Esophagus muscularis mucosa (tissue), 4 donors: ENCODE results near the gene BCAT1. TPM values are rescaled to one million over a fixed set of nuclear protein-coding genes. Genes with fewer than 3 reads are reported as not detected.
A peak's percentile ranks its signal among the peaks of the same experiment; 100 is the strongest.

Source experiments
- DNase-seq: peaks from one replicate; pipeline ENCODE4 v3.0.0-alpha.2; 2017; ENCODE audit errors: extremely low spot score
- H3K27ac ChIP-seq, 4 donors: fragments of 200-600 bp; sonication (generic); replicated peaks in 1 of 4; 1 replicate in 3 of 4; 2 replicates in 1 of 4; pipeline ENCODE4 v1.5.1; 2016 to 2019; ENCODE audit warnings: mild to moderate bottlenecking in 1 of 4
- H3K27me3 ChIP-seq, 4 donors: fragments of 200-600 bp; sonication (generic); one replicate each; pipeline versions ENCODE4 v1.5.1 to v1.6.0; 2016 to 2019
- H3K36me3 ChIP-seq, 4 donors: fragments of 200-600 bp; sonication (generic); one replicate each; pipeline ENCODE4 v1.5.1; 2016 to 2019
- H3K4me1 ChIP-seq, 4 donors: fragments of 200-600 bp; sonication (generic); one replicate each; pipeline ENCODE4 v1.5.1; 2016 to 2019
- H3K4me3 ChIP-seq, 4 donors: fragments of 200-600 bp; sonication (generic); 1 replicate in 2 of 4; 2 replicates in 2 of 4; pipeline ENCODE4 v1.5.1; 2016 to 2019; ENCODE audit warnings: mild to moderate bottlenecking in 4 of 4, moderate library complexity in 1 of 4
- H3K9me3 ChIP-seq, 4 donors: fragments of 200-600 bp; sonication (generic); 1 replicate in 3 of 4; 2 replicates in 1 of 4; pipeline ENCODE4 v1.5.1; 2016 to 2019
- CTCF ChIP-seq, 3 experiments: fragments of 200-600 bp in 2 of 3; fragments of 450-650 bp in 1 of 3; sonication (generic) in 2 of 3; IDR thresholded peaks; one replicate each; pipeline ENCODE4 v1.5.1; 2017 to 2019; ENCODE audit warnings: antibody characterized with exemption in 3 of 3, mild to moderate bottlenecking in 2 of 3, moderate library complexity in 1 of 3
- EP300 ChIP-seq: sonication (generic); formaldehyde crosslinking; IDR thresholded peaks from one replicate; pipeline ENCODE4 v1.6.1; 2017; ENCODE audit warnings: antibody characterized with exemption
- POLR2A ChIP-seq: fragments of 450-650 bp; IDR thresholded peaks from one replicate; pipeline ENCODE4 v1.6.1; 2017; ENCODE audit warnings: antibody characterized with exemption, moderate library complexity, mild to moderate bottlenecking, low read depth
- POLR2AphosphoS5 ChIP-seq, 2 donors: sonication (generic); formaldehyde crosslinking; IDR thresholded peaks; one replicate each; pipeline ENCODE4 v1.6.1; 2017; ENCODE audit warnings: antibody characterized with exemption in 2 of 2
- WGBS: methylation state at CpG from one replicate; pipeline ENCODE4 v1.1.5; 2018; 5-methylcytosine and 5-hydroxymethylcytosine counted together
- intact Hi-C: fragments of 100-400 bp; cut with DNase I; formaldehyde crosslinking; loops from one replicate; pipeline ENCODE4 v1.15.1; 2023
- total RNA-seq, 4 donors: library from RNA; depleted of rRNA; stranded (reverse); fragments of >200 nt; gene quantifications; one replicate each; pipeline versions ENCODE4 v1.1.0 to v1.2.1, GENCODE V29; 2016

BCAT1 gene
- total RNA-seq, 4 donors from 2014 or later, result 9.1 to 23.4 (median 14.7) TPM

DNA sequence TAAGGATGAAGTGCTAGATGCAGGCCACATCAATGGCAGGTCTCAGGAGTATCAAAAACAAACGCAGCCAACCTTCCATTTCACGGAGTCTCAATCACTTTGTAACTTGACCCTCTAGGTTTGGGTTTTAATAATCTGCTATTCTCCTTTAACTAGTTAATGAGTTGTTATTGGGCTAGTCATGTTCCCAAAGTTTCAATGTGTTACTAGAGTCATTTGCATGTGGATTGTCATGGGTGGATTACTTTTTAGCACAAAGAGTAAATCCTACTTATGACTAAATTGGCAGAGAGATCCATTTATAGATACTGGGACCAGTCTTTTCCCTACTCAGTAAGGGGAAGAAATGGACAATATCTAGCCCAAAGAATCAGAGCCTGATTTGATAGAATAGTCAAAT is 151.0 kb downstream of the BCAT1 start:
- WGBS, result 87% methylated on average over 2 of the region's 2 CpGs
- Histone ChIP-seq H3K4me1 (no peaks in the 10 kb centered on the region), H3K27ac (no peak overlapping the region), H3K27me3 (no peaks in the 10 kb centered on the region), H3K4me3 (no peak overlapping the region), H3K36me3 (no peaks in the 10 kb centered on the region), H3K9me3 (peaks cover 0 to 1% (median 0%) of the 10 kb centered on the region in 4 donors)
- DNase-seq, result no peak
- no peak for TF ChIP-seq POLR2A
- TF ChIP-seq CTCF (IDR thresholded peaks at IDR 0.05), result no peak
- no peak for TF ChIP-seq EP300
- no peak for TF ChIP-seq POLR2AphosphoS5 (IDR thresholded peaks at IDR 0.05)
- intact Hi-C loops, result no loop called here

DNA sequence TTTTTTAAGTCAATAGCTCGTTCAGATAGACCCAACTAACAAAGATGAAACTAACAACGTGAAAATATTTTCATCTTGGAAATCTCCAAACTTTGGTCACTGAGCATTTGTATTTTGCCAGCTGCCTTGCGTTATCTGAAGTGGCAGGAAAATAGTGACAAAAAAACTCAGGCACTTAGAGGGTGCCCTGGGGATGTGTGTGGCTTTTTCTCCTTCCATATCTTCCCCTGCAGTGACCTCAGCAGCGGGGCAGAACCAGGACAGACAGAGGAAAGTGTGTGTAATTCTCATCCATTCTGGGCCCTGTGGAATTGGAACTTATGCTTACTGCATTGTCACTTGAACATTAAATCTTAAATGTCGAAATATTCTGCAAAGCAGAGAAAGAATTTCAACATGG is 152.0 kb downstream of the BCAT1 start:
- intact Hi-C loops, result no loop called here
- TF ChIP-seq POLR2A, result no peak
- no peak for TF ChIP-seq POLR2AphosphoS5 (IDR thresholded peaks at IDR 0.05)
- TF ChIP-seq EP300, result no peak
- no peak for TF ChIP-seq CTCF (IDR thresholded peaks at IDR 0.05)
- Histone ChIP-seq H3K4me1 (no peaks in the 10 kb centered on the region), H3K9me3 (no peaks in the 10 kb centered on the region), H3K27ac (no peak overlapping the region), H3K4me3 (no peak overlapping the region), H3K36me3 (no peaks in the 10 kb centered on the region), H3K27me3 (no peaks in the 10 kb centered on the region)
- WGBS, result 50% methylated on average over 5 of the region's 5 CpGs
- DNase-seq, result no peak

- WGBS, result 72% methylated on average over 4 of the region's 4 CpGs
- DNase-seq, result no peak
- no peaks in the 10 kb centered on the region for H3K27me3 ChIP-seq
- H3K4me3 ChIP-seq, result peak overlapping the region; percentile 7 to 21 (median 14)
- H3K9me3 ChIP-seq, result no peaks in the 10 kb centered on the region
- intact Hi-C loops, result no loop called here
- TF ChIP-seq EP300, result no peak
- no peak for TF ChIP-seq POLR2AphosphoS5 (IDR thresholded peaks at IDR 0.05)
- no peak for TF ChIP-seq POLR2A
- no peak for TF ChIP-seq CTCF (IDR thresholded peaks at IDR 0.05)
- H3K27ac ChIP-seq, result no peak overlapping the region
- no peaks in the 10 kb centered on the region for H3K4me1 ChIP-seq
- no peaks in the 10 kb centered on the region for H3K36me3 ChIP-seq
Measured at GRCh38 chr12:24795699-24796347, 153.1 kb downstream of the BCAT1 start.

DNA sequence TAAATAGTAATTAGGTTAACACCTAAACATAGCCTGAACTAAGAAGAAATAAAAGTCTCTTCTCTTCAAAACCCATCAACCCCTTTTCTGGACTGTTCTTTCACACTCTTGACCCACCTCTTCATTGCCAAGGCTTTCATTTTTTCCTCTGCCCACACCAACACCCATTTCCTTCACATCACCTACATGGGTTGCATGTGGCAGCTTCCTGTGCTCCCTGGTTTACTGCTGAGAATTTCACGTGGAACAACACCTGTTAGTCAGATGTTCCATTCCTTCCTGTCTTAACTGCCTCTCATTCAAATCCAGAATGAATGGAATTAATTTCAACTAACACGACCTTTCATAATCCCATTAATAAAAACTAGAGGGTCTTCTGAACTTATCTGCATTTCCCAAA is 157.3 kb downstream of the BCAT1 start:
- 87% methylated on average over 2 of the region's 2 CpGs for WGBS
- H3K9me3 ChIP-seq, result no peaks in the 10 kb centered on the region
- no peaks in the 10 kb centered on the region for H3K27me3 ChIP-seq
- no peak overlapping the region for H3K27ac ChIP-seq
- no peak for DNase-seq
- TF ChIP-seq POLR2A, result no peak
- TF ChIP-seq POLR2AphosphoS5 (IDR thresholded peaks at IDR 0.05), result no peak
- no peak for TF ChIP-seq CTCF (IDR thresholded peaks at IDR 0.05)
- TF ChIP-seq EP300, result no peak
- H3K4me3 ChIP-seq, result no peak overlapping the region
- H3K4me1 ChIP-seq, result no peaks in the 10 kb centered on the region
- intact Hi-C loops, result no loop called here
- H3K36me3 ChIP-seq, result no peaks in the 10 kb centered on the region

DNA sequence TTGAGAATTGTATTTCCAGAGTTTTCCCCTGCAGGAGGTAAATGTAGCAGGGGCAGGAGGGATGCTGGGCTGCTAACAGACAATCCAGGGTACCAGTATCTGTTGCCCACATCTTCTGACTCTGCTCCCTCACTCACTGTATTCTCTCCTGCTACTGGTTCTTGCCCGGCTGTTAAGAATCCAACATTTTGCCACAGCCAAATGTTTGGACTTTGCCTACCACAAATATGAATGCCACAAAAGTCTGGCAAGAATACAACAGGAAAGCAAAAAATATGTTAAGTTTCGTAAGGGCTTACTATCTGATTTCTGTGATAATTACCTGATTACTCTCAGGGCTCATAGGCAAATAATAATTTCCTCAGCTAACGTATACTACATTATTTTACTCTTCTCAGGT is 160.0 kb downstream of the BCAT1 start:
- no peak for TF ChIP-seq CTCF (IDR thresholded peaks at IDR 0.05)
- no peak for TF ChIP-seq POLR2AphosphoS5 (IDR thresholded peaks at IDR 0.05)
- TF ChIP-seq EP300, result no peak
- no peak for TF ChIP-seq POLR2A
- intact Hi-C loops, result no loop called here

More for the DNA sequence above, 160.0 kb downstream of the BCAT1 start:
- H3K27me3 ChIP-seq, result no peaks in the 10 kb centered on the region
- no peaks in the 10 kb centered on the region for H3K36me3 ChIP-seq
- no peaks in the 10 kb centered on the region for H3K9me3 ChIP-seq
- DNase-seq, result no peak
- no peak overlapping the region for H3K27ac ChIP-seq
- WGBS, result 84% methylated on average over 3 of the region's 3 CpGs
- no peak overlapping the region for H3K4me3 ChIP-seq
- H3K4me1 ChIP-seq, result no peaks in the 10 kb centered on the region
